ENCODE results near the gene OR51I1.

- TF ChIP-seq, protein P1, sequence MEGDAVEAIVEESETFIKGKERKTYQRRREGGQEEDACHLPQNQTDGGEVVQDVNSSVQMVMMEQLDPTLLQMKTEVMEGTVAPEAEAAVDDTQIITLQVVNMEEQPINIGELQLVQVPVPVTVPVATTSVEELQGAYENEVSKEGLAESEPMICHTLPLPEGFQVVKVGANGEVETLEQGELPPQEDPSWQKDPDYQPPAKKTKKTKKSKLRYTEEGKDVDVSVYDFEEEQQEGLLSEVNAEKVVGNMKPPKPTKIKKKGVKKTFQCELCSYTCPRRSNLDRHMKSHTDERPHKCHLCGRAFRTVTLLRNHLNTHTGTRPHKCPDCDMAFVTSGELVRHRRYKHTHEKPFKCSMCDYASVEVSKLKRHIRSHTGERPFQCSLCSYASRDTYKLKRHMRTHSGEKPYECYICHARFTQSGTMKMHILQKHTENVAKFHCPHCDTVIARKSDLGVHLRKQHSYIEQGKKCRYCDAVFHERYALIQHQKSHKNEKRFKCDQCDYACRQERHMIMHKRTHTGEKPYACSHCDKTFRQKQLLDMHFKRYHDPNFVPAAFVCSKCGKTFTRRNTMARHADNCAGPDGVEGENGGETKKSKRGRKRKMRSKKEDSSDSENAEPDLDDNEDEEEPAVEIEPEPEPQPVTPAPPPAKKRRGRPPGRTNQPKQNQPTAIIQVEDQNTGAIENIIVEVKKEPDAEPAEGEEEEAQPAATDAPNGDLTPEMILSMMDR (IDR thresholded peaks at IDR 0.05; ENCODE audit: insufficient read depth, low read length, poor library complexity, severe bottlenecking), result no peak
- no peak for TF ChIP-seq EZH2phosphoT487 (conservative IDR thresholded peaks at IDR 0.05; ENCODE audit: low read length)
These were observed 26.2 kb upstream of the OR51I1 start for GRCh38 chr11:5467527-5467926.
